GM18511 (cell line): Measurements from ENCODE around the gene CLUH.
"Not testable (repeated sequence)": the region's sequence is repeated elsewhere in the genome, so short reads cannot be mapped to it uniquely, and the experiment has no call there.

Experiments used
- ATAC-seq: cut with Tn5 transposase; IDR thresholded peaks from one replicate; pipeline ENCODE4 v1.9.1; 2021; ENCODE audit warnings: mild to moderate bottlenecking, moderate library complexity; ENCODE audit not compliant: unreplicated experiment

The CLUH gene

GRCh38 chr17:2689411-2690164, 22.0 kb downstream of the CLUH start:
- ATAC-seq = no peak

- ATAC-seq = no peak
Measured at GRCh38 chr17:2688351-2689342, 22.9 kb downstream of the CLUH start.

GRCh38 chr17:2687074-2687418, 24.5 kb downstream of the CLUH start:
- no peak for ATAC-seq

- no peak for ATAC-seq
Measured at GRCh38 chr17:2685696-2686095, 25.9 kb downstream of the CLUH start.

- ATAC-seq = no peak
Measured at GRCh38 chr17:2684549-2684948, 27.0 kb downstream of the CLUH start.

GRCh38 chr17:2683912-2684311, 27.7 kb downstream of the CLUH start:
- ATAC-seq = no peak

- no peak for ATAC-seq
Measured at GRCh38 chr17:2682176-2682938, 29.2 kb downstream of the CLUH start.

GRCh38 chr17:2681650-2682049, 29.9 kb downstream of the CLUH start:
- ATAC-seq = no peak

- ATAC-seq = no peak
Measured at GRCh38 chr17:2680961-2681360, 30.6 kb downstream of the CLUH start.

- not testable (repeated sequence) for ATAC-seq
Measured at GRCh38 chr17:2679247-2679646, 32.3 kb downstream of the CLUH start.

GRCh38 chr17:2672026-2672425, 39.5 kb downstream of the CLUH start:
- ATAC-seq = no peak

- ATAC-seq = not testable (repeated sequence)
Measured at GRCh38 chr17:2660410-2660809, 51.2 kb downstream of the CLUH start.

GRCh38 chr17:2659337-2659736, 52.2 kb downstream of the CLUH start:
- not testable (repeated sequence) for ATAC-seq

GRCh38 chr17:2656283-2656682, 55.3 kb downstream of the CLUH start:
- ATAC-seq = no peak

GRCh38 chr17:2655546-2655945, 56.0 kb downstream of the CLUH start:
- ATAC-seq = no peak

GRCh38 chr17:2652911-2653310, 58.7 kb downstream of the CLUH start:
- ATAC-seq = not testable (repeated sequence)

GRCh38 chr17:2649191-2649590, 62.4 kb downstream of the CLUH start:
- no peak for ATAC-seq

- ATAC-seq = no peak
Measured at GRCh38 chr17:2647957-2648356, 63.6 kb downstream of the CLUH start.

GRCh38 chr17:2644971-2645370, 66.6 kb downstream of the CLUH start:
- ATAC-seq = no peak
